Astrocyte of the cerebellum (primary cell): ENCODE measurements around the gene GJB5.
"Not testable (repeated sequence)": the region's sequence is repeated elsewhere in the genome, so short reads cannot be mapped to it uniquely, and the experiment has no call there.

ENCODE experiments used
- DNase-seq: peaks from one replicate; pipeline ENCODE4 v3.0.0-alpha.2; 2011; ENCODE audit warnings: low read depth
- H3K4me3 ChIP-seq: 2 replicates; pipeline ENCODE4 v1.5.1; 2011; ENCODE audit warnings: mild to moderate bottlenecking, low read depth, low read length, moderate library complexity
- in situ Hi-C: cut with HindIII; loops from 2 replicates; pipeline ENCODE4 v1.10.0; 2017; ENCODE audit warnings: low sequenced_read_pairs
- TF ChIP-seq, protein P1 (sequence below): IDR thresholded peaks from 2 replicates; pipeline ENCODE4 v1.5.1; 2012; ENCODE audit warnings: low read length, low read depth, moderate library complexity, mild to moderate bottlenecking; ENCODE audit errors: missing control alignments

Gene GJB5

DNA sequence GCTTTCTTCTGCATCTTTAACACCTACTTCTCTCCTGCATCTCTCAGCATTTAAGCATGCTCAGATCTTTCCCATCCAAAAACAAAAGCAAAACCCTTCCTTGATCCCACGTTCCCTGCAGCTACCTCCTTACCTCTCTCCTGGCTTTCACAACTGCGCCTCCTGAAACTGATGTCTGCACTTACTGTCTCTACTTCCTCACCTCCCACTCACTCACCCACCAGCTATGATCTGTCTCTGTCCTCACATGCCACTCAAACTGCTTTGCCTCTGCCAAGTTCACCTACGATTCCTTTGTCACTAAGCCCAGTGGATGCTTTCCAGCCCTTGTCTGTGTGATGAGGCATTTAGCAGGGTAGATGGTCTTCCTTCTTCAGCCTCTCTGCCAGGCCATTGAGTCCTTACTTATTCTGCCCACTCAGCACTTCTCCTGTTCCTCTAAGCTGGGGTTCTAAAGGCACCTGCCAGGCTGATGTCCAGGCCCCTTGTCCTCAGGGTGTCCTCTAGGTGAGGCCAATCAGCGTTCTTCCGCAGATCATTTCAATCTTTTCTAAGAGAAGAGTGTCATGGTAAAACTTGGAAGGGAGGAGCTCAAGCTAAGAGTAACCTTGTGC, 16.2 kb downstream of the GJB5 start:
- DNase-seq = no peak
- in situ Hi-C loops = no loop called here
- H3K4me3 ChIP-seq = no peak overlapping the region
- TF ChIP-seq, protein P1, sequence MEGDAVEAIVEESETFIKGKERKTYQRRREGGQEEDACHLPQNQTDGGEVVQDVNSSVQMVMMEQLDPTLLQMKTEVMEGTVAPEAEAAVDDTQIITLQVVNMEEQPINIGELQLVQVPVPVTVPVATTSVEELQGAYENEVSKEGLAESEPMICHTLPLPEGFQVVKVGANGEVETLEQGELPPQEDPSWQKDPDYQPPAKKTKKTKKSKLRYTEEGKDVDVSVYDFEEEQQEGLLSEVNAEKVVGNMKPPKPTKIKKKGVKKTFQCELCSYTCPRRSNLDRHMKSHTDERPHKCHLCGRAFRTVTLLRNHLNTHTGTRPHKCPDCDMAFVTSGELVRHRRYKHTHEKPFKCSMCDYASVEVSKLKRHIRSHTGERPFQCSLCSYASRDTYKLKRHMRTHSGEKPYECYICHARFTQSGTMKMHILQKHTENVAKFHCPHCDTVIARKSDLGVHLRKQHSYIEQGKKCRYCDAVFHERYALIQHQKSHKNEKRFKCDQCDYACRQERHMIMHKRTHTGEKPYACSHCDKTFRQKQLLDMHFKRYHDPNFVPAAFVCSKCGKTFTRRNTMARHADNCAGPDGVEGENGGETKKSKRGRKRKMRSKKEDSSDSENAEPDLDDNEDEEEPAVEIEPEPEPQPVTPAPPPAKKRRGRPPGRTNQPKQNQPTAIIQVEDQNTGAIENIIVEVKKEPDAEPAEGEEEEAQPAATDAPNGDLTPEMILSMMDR = no peak

DNA sequence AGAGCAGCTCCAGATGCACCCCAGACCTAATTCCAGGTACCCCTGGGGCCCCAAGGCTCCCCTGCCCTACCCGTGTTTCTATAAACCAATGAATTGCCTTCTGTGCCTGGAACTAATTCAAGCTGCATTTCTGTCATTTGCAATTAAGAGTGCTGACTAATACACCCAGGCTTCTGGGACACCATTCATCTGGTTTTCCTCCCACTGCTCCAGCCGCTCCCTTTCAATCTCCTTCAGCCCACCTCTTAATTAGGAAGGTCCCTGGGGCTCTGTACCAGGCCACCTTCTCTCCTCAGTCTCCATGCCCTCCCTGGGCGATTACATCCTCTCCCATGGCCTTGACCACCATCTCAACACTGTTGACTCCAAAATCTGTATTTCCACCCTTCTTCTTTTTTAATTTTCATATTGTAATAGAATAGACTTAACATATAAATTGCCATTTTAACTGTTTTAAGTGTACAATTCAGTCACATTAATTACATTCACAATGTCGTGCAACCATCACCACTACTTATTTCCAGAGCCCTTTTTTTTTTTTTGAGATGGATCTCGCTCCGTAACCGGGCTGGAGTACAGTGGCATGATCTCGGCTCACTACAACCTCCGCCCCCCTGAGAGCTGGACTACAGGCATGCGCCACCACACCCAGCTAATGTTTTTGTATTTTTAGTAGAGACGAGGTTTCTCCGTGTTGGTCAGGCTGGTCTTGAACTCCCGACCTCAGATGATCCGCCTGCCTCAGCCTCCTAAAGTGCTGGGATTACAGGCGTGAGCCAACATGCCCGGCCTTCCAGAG, 16.9 kb downstream of the GJB5 start:
- in situ Hi-C loops = no loop called here
- H3K4me3 ChIP-seq = no peak overlapping the region
- no peak for DNase-seq

DNA sequence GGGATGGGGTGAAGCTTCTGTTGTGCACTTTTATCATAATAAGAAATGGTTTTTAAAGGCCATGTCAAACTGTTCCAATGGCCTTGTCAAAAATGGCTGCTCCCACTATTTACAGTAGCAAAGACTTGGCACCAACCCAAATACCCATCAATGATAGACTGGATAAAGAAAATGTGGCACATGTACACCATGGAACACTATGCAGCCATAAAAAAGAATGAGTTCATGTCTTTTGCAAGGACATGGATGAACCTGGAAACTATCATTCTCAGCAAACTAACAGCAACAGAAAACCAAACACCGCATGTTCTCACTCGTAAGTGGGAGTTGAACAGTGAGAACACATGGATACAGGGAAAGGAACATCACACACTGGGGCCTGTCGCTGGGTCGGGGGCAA, 18.3 kb downstream of the GJB5 start:
- H3K4me3 ChIP-seq, in situ Hi-C loops, DNase-seq: not testable (repeated sequence)

More for the DNA sequence above, 16.9 kb downstream of the GJB5 start:
- TF ChIP-seq, protein P1 = no peak

DNA sequence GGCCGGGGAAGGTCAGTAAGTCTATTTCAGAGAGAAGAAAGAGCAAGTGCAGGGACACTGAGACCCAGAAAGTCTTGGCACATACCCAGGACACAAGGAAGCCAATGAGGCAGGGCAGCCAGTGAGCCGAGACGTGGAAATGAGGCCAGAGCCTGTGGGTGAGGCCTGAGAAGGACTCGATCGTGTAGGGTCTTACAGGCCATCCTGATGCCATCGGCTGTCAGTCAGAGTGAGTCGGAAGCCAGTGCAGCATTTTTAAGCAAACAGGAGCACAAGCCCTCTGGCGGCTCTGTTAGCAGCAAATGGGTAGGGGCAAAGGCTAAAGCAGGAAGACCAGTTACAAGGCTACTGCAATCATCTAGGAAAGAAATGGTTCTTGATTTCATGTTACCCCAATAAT, 20.1 kb downstream of the GJB5 start:
- in situ Hi-C loops = no loop called here
- TF ChIP-seq, protein P1 = no peak
- no peak overlapping the region for H3K4me3 ChIP-seq
- DNase-seq = no peak

DNA sequence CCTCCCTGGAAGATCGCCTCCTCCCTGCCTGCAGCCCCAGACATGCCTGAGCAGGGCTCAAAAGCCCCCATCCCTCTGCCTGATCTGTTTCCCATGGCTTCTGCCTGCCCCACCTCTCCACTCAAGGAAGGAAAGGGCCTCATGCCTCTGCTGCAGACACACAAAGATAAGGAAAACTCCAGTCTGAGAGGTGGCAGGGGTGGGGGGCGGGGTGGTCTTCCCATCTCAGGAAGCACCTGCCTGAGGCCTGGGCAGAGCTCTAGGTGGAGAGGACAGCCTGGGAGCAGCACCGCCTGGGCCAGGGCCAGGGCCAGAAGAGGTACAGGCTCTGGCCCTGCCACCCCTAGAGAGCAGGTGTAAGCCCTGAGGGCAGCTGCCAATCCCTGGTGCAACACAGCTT, 22.1 kb downstream of the GJB5 start:
- no peak overlapping the region for H3K4me3 ChIP-seq
- TF ChIP-seq, protein P1 = no peak
- in situ Hi-C loops = no loop called here
- no peak for DNase-seq

DNA sequence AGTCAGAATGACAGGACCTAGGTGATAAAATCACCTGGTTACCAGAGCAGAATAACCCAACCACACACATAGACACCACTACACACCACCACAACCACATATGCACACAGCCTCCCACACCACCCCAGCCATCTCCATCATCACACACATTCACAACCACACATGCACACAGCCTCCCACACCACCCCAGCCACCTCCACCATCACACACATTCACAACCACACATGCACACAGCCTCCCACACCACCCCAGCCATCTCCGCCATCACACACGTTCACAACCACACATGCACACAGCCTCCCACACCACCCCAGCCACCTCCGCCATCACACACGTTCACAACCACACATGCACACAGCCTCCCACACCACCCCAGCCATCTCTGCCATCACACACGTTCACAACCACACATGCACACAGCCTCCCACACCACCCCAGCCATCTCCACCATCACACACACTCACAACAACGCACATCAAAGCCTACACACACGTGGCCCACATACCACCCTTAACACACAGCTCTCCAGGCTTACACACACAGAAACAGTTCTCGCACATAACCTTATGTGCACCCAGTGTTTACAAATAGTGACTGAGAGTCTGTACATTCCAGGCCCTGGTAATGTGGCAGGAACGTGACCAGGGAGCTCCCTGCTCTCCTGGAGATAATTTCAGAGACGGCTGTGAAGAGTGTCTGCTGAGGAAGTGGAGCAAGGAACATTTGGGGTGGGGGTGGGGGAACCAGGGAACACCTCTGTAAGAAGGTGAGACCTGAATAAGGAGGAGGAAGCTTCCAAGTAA, 22.9 kb downstream of the GJB5 start:
- in situ Hi-C loops = no loop called here
- DNase-seq = no peak
- no peak overlapping the region for H3K4me3 ChIP-seq
- TF ChIP-seq, protein P1 = no peak
